NOMO-1 (cell line): Measurements from ENCODE around the gene PACS1.

Experiments
- DNase-seq, 2 experiments: peaks; one replicate each; lab custom pipeline; 2025; ENCODE audit not compliant: unreplicated experiment in 2 of 2; lab: John Stamatoyannopoulos, UW

The PACS1 gene

DNA sequence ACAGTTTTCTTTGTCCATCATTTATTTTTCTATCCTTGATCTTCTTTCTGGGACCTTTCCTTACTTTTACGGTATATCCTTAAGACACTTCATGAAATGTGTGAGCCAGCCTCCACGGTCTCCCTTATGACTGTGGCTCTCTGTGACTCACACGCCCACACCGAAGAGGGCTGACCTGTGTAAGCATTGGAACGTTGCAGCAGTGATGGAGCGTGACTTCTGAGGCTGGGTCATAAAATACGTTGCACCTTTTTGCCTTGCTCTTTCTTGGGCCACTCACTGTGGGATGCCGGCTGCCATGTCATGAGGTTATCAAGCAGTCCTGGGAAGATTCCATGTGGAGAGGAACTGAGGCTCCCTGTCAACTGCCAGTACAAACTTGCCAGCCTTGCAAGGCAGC, 102.1 kb downstream of the PACS1 start:
- DNase-seq = no peak

DNA sequence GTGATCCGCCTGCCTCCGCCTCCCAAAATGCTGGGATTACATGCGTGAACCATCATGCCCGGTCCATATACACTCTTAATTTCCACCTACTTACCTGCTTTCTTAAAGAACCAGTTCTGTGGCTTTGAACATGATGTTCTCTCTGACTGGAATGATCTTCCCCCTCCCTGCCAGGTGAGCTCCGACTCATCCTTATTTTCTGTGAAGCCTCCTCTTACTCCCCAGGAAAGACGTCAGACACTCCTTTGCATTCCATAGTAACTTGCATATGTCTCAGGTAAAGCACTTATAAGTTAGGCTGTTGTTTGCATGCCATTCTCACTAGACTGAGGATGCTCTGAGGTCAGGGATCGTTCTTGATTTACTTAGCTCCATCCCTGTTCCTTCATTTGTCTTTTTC, 106.6 kb downstream of the PACS1 start:
- no peak for DNase-seq

DNA sequence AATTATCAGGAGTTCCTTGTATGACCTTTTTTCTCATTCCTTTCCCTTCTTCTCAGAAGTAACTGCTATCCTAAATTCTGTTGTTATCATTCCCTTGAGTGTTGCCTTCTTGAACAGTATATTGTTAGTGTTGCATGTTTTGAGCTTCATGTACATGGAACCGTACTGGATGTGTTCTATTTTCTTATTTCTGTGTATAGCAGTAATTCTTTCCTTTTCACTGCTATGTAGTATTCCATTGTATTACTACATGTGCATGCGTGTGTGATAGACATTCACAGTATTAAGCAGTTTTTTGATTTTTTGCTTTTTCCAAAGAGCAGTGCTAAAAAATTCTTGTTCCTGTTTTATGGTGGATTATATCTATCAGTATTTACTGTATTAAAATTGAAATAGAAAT, 108.1 kb downstream of the PACS1 start:
- no peak for DNase-seq

DNA sequence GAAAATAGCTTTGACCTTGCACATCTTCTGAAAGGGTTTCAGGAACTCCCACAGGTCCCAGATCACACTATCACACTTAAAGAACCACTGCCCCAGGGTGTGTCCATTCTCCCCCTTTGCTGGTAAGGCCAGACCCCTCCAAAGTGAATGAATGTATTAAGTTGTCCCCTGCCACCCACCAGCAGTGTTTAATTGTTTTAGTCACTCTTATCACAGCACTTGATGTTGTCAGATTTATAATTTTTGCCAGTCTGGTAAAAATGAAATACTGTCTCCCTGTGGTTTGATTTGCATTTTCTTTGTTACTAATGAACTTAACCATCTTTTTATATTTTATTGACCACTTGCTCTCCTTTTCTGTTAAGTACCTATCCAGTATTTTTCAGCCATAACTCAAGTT, 108.8 kb downstream of the PACS1 start:
- no peak for DNase-seq

DNA sequence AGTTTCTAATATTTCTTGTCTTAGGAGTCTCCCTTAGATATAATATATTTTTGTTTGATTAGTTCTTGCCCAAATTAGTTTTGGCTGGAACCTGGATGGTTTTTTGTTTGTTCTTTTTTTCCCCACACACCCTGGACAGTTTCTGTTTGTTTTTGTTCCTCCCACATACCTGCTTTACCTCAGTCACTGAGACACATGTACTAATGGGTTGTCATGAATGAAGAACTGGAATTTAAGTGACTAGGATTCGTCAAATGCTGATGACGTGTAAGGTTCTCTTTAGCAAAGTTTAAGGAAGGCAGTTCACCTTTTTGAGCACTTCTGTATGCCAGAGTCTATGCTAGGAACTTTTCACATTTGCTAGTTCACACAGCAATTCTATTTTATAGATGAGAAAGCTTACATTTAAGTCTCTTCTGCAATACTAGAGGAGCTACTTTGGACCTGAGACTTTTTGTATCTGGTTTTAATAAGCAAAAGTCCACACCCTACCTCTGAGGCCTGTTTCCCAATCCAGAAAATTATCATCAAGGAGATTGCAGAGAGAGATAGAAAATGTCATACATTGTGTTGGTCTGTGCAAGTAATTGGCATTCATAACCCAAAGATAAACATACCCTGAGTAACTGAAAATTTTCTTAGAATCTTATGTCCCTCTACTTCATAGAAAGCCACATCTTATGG, 111.7 kb downstream of the PACS1 start:
- DNase-seq = no peak

DNA sequence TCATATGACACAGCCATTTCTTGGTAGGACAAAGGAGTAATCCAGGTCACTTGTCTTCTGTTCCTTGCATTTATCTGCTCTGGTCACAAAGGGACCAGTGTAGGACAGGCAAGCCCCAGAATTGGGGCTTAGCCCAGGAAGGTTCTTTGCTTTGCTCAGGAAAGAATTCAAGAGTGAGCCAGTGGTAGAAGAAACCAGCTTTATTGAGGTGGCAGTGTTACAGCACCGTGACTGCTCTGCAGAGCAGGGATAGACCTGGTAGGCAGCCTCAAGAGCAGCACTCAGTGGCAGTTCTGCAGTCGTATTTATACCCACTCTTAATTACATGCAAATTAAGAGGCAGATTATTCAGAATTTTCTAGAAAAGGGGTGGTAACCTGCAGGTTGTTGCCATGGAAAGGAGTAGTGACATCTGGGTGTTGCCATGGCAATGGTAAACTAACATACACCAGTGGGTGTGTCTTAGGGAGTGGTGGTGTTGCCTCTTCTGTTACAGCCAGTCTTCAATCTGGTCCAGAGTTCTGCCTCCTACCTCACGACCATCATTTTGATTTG, 113.5 kb downstream of the PACS1 start:
- no peak for DNase-seq

DNA sequence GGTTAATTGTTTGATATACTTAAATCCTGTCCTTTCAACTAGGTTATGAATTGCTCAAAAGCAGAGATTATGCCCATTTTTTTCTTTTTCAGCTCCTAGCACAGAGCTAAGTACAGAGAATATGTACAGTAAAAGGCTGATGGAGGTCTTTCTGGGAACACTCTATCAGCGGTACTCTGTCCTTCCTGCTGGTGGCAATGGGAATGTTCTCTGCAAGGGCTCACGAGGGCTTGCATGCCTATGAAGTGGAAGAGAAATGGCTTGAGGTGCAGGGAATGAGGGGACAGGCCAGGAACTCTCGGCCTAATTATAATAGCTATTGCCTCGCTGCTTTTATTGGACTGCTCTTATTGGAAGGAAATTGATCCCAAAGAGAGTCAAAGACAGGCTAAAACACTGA, 114.7 kb downstream of the PACS1 start:
- DNase-seq = no peak

DNA sequence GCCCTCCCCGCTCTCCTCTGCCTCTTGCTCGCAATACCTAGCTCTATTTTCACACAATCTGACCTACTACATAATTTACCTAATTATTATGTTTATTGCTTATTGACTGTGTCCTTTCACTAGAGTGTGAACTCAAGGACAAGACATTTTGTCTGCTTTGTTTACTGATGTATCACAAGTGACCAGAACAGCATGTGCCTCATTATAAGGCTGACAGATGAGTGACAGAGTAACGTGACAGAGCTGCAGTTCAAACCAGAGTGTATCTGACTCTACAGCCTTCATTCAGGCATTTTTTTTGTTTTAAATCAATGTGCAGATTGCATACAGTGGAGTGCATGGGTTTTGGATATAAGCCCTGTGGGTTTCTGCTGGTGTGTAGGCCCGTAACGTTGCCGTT, 116.4 kb downstream of the PACS1 start:
- DNase-seq = no peak

DNA sequence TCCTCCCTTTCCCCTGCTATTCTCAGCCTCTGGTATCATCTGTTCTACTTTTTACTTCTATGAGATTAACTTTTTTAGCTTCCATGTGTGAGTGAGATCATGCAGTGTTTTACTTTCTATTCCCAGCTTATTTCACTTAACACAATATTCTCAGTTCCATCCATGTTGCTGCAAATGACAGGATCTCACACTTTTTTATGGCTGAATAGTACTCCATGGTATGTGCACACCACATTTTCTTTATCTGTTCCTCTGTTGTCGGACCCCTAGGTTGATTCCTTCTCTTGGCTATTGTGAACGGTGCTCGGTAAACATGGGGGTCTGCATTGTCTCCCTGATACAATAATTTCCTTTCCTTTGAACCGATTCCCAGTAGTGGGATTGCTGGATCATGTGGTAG, 117.4 kb downstream of the PACS1 start:
- no peak for DNase-seq

DNA sequence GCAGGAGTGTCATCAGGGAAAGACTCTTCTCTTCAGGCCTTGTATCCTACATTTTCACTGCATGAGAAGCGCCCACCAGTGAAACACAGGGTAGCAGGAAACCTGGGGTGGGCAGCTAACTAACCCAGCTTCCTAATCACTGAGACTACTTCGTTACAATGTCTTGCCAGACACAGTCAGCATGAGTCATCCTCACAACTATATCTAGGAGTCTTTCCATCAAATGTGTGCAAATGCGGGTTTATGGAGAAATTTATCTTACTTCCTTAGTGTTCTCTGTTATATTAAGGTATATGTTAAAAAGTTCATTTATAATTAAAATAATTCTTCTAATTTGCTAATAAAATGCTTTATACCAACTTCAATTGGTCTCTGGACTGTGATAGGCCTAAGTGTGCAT, 118.5 kb downstream of the PACS1 start:
- no peak for DNase-seq

DNA sequence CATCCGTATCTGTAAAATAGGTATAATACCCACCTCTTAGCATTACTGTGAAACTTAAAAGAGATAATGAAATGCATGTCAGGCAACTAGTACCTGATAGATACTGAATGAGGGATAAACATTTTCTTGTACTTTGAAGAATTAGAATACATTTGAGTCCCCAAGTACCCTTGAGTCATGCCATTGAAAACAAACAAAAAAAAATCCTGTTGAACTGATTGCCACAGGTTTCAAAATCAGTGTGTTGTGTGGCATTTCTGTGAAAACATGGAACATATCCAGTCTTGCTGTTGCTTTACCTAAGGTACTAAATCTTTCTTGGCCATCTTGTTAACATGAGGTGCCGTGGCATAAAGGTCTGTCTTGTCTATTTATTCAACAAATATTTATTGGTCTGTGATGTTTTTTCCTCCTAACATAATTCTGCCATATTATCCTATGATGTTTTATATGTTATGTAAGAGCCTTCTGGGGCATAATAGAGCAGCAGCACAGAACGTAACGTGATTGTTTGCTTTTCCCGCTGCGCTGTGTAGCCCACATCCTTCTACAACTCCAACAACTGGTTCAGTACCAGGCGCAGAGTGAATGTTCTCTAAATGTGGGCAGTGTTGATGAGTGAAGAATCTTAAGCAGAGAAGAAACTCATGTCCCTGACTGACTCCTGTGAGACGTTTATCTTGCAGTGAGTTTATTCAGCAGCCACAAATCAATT, 119.1 kb downstream of the PACS1 start:
- no peak for DNase-seq

DNA sequence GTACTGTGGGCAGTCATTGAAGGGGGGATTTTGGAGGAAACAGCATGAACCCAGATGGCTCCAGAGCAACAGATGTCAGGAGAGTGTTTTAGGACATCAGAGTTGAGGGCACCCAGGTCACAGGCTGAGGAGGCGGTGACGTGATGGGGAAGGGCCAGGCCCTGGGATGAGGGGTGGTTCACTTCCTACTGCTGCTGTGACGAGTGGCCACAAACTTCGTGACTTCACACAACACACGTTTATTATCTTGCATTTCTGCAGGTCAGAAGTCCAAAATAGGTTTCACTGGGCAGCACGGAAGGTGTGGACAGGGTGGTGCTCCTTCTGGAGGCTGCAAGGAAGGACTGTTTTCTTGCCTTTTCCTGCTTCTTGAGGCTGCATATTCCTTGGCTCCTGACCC, 120.7 kb downstream of the PACS1 start:
- DNase-seq = no peak

DNA sequence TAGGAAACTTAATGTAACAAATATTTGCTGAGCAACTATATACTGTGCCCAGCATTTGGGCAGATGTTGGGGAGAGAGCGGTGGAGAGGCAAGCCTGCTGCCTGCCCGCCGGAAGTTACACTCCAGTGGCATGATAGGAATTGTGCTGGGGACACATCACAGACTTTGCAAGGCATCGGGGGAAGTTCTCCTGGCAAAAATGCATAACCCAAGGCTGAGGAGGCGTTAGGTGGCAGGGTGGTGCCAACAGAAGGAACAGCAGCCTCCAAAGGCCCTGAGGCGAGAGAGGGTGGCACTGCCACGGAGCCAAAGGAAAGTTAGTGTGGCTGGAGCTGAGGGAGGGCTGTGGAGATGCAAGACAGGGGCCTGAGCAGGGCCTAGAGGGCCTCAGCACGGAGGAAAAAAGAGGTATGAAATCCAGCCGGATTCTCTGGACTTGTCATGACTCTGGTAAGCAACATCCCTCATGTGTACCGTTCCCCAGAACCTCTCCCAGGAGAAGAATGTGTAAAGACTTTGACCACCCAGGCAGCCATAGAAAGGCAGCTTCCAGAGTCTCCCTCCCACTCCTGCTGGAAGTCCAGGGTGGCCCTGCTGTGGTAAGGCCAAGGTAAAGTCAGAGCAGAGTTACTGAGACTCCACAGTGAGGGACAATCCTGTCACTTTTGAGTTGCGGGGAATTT, 122.2 kb downstream of the PACS1 start:
- no peak for DNase-seq

DNA sequence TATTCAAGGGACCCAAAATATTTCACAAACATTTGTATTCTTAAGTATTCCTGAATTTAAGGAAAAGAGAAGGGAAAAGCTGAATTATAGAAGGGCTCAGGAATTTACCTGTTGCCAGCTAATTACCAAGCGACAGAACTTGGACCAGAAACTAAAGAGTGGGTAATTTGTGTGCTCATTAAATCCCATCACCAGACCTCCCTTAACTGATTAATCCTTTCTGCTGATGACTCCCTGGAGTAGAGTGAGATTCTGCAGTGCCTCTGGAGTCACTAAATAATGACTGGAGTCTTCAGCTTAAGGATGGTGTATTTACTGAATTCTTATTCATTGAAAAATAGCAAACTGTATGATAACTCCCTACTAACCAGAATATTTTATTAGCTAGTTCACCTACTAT, 124.3 kb downstream of the PACS1 start:
- DNase-seq = no peak

DNA sequence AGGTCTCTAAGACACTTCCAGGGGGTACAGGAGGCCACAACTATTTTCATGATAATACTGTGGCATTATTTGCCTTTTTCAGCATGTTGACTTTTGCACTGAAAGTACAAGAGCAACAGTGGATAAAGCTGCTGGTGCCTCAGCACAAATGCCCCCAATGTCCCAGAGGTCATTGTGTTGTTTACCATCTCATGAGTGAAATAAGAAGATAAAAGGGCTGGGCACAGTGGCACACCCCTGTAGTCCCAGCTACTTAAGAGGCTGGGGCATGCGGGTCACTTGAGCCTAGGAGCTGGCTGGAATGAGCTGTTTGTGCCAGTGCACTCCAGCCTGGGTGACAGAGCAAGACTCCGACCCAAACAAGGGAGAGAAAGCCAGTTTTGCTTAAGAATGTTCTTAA, 125.8 kb downstream of the PACS1 start:
- no peak for DNase-seq

DNA sequence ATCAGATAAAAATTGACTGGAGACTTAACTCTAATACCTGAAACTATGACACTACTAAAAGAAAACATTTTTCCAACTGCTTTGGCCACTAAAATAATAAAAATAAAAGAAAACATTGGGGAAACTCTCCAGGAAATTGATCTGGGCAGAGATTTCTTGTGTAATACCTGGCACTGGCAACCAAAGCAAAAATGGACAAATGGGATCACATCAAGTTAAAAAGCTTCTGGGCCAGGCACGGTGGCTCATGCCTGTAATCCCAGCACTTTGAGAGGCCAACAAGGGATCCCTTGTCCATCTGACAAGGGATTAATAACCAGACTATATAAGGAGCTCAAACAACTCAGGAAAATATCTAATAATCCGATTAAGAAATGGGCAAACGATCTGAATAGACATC, 133.8 kb downstream of the PACS1 start:
- DNase-seq = no peak

DNA sequence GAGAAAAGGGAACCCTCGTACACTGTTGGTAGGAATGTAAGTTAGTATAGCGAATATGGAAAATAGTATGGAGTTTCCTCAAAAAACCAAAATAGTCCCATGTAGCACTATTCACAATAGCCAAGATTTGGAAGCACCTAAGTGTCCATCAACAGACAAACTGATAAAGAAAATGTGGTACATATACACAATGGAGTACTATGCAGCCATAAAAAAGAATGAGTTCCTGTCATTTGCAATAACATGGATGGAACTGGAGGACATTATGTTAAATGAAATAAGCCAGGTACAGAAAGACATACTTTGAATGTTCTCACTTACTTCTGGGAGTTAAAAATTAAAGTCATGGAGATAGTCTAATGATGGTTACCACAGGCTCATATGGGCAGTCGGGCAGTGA, 134.3 kb downstream of the PACS1 start:
- no peak for DNase-seq

DNA sequence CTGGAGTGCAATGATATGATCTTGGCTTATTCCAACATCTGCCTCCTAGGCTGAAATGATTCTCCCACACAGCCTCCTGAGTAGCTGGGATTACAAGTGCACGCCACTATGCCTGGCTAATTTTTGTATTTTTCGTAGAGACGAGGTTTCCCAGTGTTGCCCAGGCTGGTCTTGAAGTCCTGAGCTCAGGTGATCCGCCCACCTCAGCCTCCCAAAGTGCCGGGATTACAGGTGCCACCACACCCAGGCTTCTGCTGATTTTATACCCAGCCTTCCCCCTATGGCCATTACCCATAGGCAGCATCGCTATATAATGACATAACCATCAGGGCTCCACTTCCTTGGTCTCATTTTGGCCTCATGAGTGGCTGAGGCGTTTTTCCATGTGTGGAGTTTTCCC, 137.7 kb downstream of the PACS1 start:
- DNase-seq = no peak

DNA sequence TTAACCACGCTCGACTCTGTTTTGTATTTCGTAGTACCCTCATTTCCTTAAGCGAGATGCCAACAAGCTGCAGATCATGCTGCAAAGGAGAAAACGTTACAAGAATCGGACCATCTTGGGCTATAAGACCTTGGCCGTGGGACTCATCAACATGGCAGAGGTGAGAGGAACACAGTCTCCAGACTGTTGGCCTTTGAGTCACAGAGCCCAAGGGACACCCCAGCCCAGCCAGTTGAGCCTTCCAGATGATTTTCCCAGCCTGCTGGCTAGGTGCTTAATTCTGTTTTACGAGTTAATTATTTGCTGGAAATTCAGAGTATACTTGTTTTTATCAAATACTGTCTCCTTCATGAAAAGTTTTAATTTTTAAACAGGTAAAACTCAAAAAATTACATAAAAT, 141.0 kb downstream of the PACS1 start:
- no peak for DNase-seq

DNA sequence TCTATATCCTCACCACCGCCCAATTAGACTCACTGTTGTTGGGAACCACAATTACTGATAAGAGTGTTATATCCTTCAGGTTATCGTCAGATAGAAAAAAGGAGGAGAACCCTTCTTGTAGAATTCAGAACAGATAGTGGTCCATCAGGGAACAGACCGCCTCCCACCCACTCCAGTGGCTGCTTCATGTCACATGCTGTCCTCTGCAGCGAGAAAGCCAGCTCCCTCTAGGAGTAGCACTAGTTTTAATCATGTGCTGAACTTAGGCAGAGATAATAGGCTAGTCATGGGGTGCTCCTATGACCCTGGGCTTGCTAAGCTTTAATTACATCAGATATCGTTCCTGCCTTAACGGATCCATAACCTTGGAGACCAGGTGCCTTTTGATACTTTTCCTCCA, 146.8 kb downstream of the PACS1 start:
- DNase-seq = no peak

DNA sequence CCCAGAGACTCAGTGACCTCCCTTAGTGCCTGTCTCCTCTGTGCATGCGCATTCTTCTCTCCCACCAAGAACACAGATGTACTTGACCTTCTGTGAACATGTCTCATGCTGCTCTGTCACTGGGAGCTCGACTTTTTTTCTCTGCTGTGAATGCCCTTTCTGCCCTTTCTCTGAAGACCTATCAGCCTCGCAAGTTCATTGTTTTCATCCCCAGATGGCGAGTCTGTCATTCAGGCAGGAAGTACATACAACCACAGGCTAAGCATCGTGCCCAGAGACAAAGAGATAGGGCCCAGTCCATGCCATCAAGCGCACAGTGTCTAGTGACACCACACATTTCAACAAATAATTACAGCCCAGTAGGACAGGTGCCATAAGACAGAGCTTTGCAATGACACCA, 148.0 kb downstream of the PACS1 start:
- DNase-seq = no peak
